ENCODE results near the gene OR51B2.
"Not testable (repeated sequence)": the region's sequence is repeated elsewhere in the genome, so short reads cannot be mapped to it uniquely, and the experiment has no call there.

DNA sequence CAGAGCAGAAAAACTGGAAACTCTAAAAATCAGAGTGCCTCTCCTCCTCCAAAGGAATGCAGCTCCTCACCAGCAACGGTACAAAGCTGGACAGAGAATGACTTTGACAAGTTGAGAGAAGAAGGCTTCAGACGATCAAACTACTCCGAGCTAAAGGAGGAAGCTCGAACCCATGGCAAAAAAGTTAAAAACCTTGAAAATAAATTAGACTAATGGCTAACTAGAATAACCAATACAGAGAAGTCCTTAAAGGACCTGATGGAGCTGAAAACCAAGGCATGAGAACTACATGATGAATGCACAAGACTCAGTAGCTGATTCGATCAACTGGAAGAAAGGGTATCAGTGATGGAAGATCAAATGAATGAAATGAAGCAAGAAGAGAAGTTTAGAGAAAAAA, 31.9 kb upstream of the OR51B2 start:
- TF ChIP-seq, protein P1, sequence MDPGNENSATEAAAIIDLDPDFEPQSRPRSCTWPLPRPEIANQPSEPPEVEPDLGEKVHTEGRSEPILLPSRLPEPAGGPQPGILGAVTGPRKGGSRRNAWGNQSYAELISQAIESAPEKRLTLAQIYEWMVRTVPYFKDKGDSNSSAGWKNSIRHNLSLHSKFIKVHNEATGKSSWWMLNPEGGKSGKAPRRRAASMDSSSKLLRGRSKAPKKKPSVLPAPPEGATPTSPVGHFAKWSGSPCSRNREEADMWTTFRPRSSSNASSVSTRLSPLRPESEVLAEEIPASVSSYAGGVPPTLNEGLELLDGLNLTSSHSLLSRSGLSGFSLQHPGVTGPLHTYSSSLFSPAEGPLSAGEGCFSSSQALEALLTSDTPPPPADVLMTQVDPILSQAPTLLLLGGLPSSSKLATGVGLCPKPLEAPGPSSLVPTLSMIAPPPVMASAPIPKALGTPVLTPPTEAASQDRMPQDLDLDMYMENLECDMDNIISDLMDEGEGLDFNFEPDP (CRISPR knock-in tag; conservative IDR thresholded peaks at IDR 0.05): not testable (repeated sequence)
- not testable (repeated sequence) for TF ChIP-seq PHF8 (CRISPR knock-in tag; IDR thresholded peaks at IDR 0.05); ZNF552 (CRISPR knock-in tag; IDR thresholded peaks at IDR 0.05; ENCODE audit: borderline replicate concordance)

Measured in HepG2 (cell line).